Stimulated activated CD4-positive, alpha-beta T cell treated with anti-CD3 and anti-CD28 coated beads, Interleukin-1b, Interleukin-23, amount 100 ng/mL, for 24 hours (primary cell): ENCODE results near the gene RFX7.
"Not testable (repeated sequence)": the region's sequence is repeated elsewhere in the genome, so short reads cannot be mapped to it uniquely, and the experiment has no call there.

Experiments used
- DNase-seq, 4 experiments: peaks; one replicate each; pipeline ENCODE4 v3.0.0-alpha.2; 2020; ENCODE audit warnings: low read depth in 4 of 4, low spot score in 1 of 4

Gene RFX7

GRCh38 chr15:56205061-56205876 lies 38.4 kb downstream of the RFX7 start:
- no peak for DNase-seq

GRCh38 chr15:56203312-56203922 lies 40.3 kb downstream of the RFX7 start:
- not testable (repeated sequence) for DNase-seq

- no peak for DNase-seq
Observed at GRCh38 chr15:56202701-56203100, 41.0 kb downstream of the RFX7 start.

GRCh38 chr15:56199038-56199437 lies 44.6 kb downstream of the RFX7 start:
- DNase-seq = no peak

- DNase-seq = no peak
Observed at GRCh38 chr15:56194035-56194434, 49.6 kb downstream of the RFX7 start.

GRCh38 chr15:56192659-56193442 lies 50.8 kb downstream of the RFX7 start:
- DNase-seq = no peak

- DNase-seq = no peak
Observed at GRCh38 chr15:56187665-56188064, 56.0 kb downstream of the RFX7 start.

- no peak for DNase-seq
Observed at GRCh38 chr15:56185980-56186379, 57.7 kb downstream of the RFX7 start.

- no peak for DNase-seq
Observed at GRCh38 chr15:56184516-56184915, 59.2 kb downstream of the RFX7 start.

GRCh38 chr15:56180851-56181250 lies 62.8 kb downstream of the RFX7 start:
- no peak for DNase-seq

- no peak for DNase-seq
Observed at GRCh38 chr15:56176996-56177395, 66.7 kb downstream of the RFX7 start.

- DNase-seq = no peak
Observed at GRCh38 chr15:56175788-56176187, 67.9 kb downstream of the RFX7 start.

GRCh38 chr15:56174649-56175048 lies 69.0 kb downstream of the RFX7 start:
- no peak for DNase-seq

- no peak for DNase-seq
Observed at GRCh38 chr15:56168394-56168793, 75.3 kb downstream of the RFX7 start.

- DNase-seq = no peak
Observed at GRCh38 chr15:56165234-56165633, 78.4 kb downstream of the RFX7 start.

GRCh38 chr15:56160966-56161365 lies 82.7 kb downstream of the RFX7 start:
- no peak for DNase-seq

GRCh38 chr15:56156877-56157276 lies 86.8 kb downstream of the RFX7 start:
- DNase-seq = no peak

- DNase-seq = not testable (repeated sequence)
Observed at GRCh38 chr15:56155278-56155677, 88.4 kb downstream of the RFX7 start.

GRCh38 chr15:56154768-56155167 lies 88.9 kb downstream of the RFX7 start:
- DNase-seq = not testable (repeated sequence)

GRCh38 chr15:56150204-56150603 lies 93.5 kb downstream of the RFX7 start:
- DNase-seq = no peak

GRCh38 chr15:56148064-56148463 lies 95.6 kb downstream of the RFX7 start:
- no peak for DNase-seq

- DNase-seq = no peak
Observed at GRCh38 chr15:56146756-56147155, 96.9 kb downstream of the RFX7 start.
